Heart right ventricle (tissue), 16 donors: ENCODE data around the gene SYNE3. TPM values are rescaled to one million over a fixed set of nuclear protein-coding genes. Genes with fewer than 3 reads are reported as not detected.

Experiments
- ATAC-seq, 8 donors: fragments of 200-7000 bp; cut with Tn5 transposase; one replicate each; pipeline ENCODE4 v1.9.1; 2020; ENCODE audit warnings: mild to moderate bottlenecking in 8 of 8, moderate library complexity in 8 of 8, moderate number of reproducible peaks in 1 of 8
- DNase-seq, 2 donors: peaks; one replicate each; pipeline ENCODE4 v3.0.0-alpha.2; 2020
- H3K27ac ChIP-seq, 10 donors: fragments of 200-600 bp; sonication (generic) in 2 of 10; one replicate each; pipeline versions ENCODE4 v1.5.0 to v1.8.0; 2020 to 2022; ENCODE audit warnings: mild to moderate bottlenecking in 3 of 10
- H3K27me3 ChIP-seq, 7 donors: fragments of 200-600 bp; one replicate each; pipeline ENCODE4 v1.8.0; 2021 to 2022; ENCODE audit warnings: mild to moderate bottlenecking in 2 of 7
- H3K36me3 ChIP-seq, 9 donors: fragments of 200-600 bp; sonication (generic) in 1 of 9; one replicate each; pipeline versions ENCODE4 v1.5.0 to v1.8.0; 2020 to 2022; ENCODE audit warnings: mild to moderate bottlenecking in 2 of 9
- H3K4me1 ChIP-seq, 9 donors: fragments of 200-600 bp; sonication (generic) in 1 of 9; one replicate each; pipeline versions ENCODE4 v1.5.0 to v1.8.0; 2020 to 2022; ENCODE audit warnings: mild to moderate bottlenecking in 4 of 9
- H3K4me3 ChIP-seq, 10 donors: fragments of 200-600 bp; sonication (generic) in 2 of 10; one replicate each; pipeline versions ENCODE4 v1.5.0 to v1.8.0; 2020 to 2022; ENCODE audit warnings: mild to moderate bottlenecking in 7 of 10, moderate library complexity in 2 of 10
- H3K9me3 ChIP-seq, 11 donors: fragments of 200-600 bp in 10 of 11; sonication (generic) in 2 of 11; one replicate each; pipeline versions ENCODE4 v1.5.0 to v1.8.0; 2013 to 2022; ENCODE audit warnings: mild to moderate bottlenecking in 2 of 11, control low read depth in 1 of 11, moderate library complexity in 1 of 11
- WGBS, 2 donors: extraction: QIAGEN DNeasy Blood & Tissue Kit; methylation state at CpG; one replicate each; pipeline ENCODE4 v1.1.7; 2013; ENCODE audit warnings: inconsistent platforms in 1 of 2; 5-methylcytosine and 5-hydroxymethylcytosine counted together
- intact Hi-C, 10 donors: fragments of 100-400 bp; cut with DNase I; formaldehyde crosslinking; loops; one replicate each; pipeline versions ENCODE4 v1.11.1 to v1.14.2; 2022
- polyA plus RNA-seq, 2 donors: library from polyadenylated mRNA; stranded (reverse); fragments of 200-250 nt; gene quantifications; one replicate each; pipeline ENCODE4 v1.2.3, GENCODE V29; 2013
- total RNA-seq, 10 donors: library from RNA; stranded (reverse); fragmentation: NEBNext Ultra II Directional in 3 of 10; extraction: Animal tissue kit (Norgen Biotek cat#: 25700) in 3 of 10; gene quantifications; one replicate each; pipeline versions ENCODE4 v1.2.1 to v1.2.4, GENCODE V29; 2021 to 2023
- TF ChIP-seq, protein P1 (sequence below), 9 donors: fragments of 200-600 bp; sonication (generic) in 2 of 9; IDR thresholded peaks; one replicate each; pipeline versions ENCODE4 v1.5.0 to v1.8.0; 2021 to 2022; ENCODE audit warnings: antibody characterized with exemption in 9 of 9, mild to moderate bottlenecking in 5 of 9, moderate library complexity in 1 of 9
- donor health status: Arrhythmogenic right ventricular cardiomyopathy.
- donor health status: ischemic (EF 13 %, LVEDD 7.1; RV severe dilation, severe dysfunction).
- donor health status: healthy with polysubstance abuse.
- donor health status: DM: no; HTN: yes; CAD: no.
- donor health status: DM: no; HTN: no; CAD: no.
- donor health status: ischemic (EF 25% LVEDD 6.9; RV normal size, moderate dysfunction).
- donor health status: ischemic (EF 25% LVEDD 5.7; RV mildly dilated, moderate dysfunction).
- donor health status: healthy.
- donor health status: DM: yes; HTN: yes; CAD: no.
- donor health status: Ischemic cardiomyopathy.
- donor health status: ischemic (EF 35%, LVEDD 5.7; RV mildly dilated, moderate dysfunction).
- donor health status: nonischemic (EF 11% LVEDD 7.7; RV severe dilation, severe dysfunction).
- donor health status: DM: yes; HTN: yes; CAD: no.
- donor health status: PGD.
- donor health status: ischemic (EF 29% LVEDD 5.4; RV normal size, mild dysfunction).
- donor health status: nonischemic (EF 23%, LVEDD 6.1; RV moderate dilation, normal function).

Gene SYNE3
- total and polyA plus RNA-seq, 12 donors = 1.5 to 15.4 (median 8.8) TPM

DNA sequence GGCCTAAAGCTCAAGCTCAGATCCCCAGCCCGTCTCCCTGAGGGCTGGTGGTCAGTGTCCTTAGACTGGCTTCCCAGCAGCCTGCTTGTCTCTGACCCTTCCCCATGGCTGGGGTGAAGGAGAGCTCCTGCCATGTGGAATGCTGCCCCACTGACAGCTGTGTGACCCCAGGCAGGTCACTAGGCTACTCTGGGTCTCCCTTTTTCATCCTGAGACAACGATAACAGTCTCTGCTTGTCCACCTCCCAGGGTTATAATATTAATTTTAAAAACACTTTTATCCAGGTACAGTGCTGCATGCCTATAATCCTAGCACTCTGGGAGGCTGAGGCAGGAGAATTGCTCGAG is 47.3 kb downstream of the SYNE3 start:
- ATAC-seq (no peak), DNase-seq (no peak)
- no peaks in the 10 kb centered on the region for H3K9me3 ChIP-seq
- intact Hi-C loops = no loop called here
- H3K27me3 ChIP-seq = no peaks in the 10 kb centered on the region
- H3K36me3 ChIP-seq = peaks cover 0 to 87% (median under 1%) of the 10 kb centered on the region in 9 donors
- no peak overlapping the region for H3K4me3 ChIP-seq
- WGBS, 2 donors = 76 to 93% methylated on average over 3 of the region's 3 CpGs
- H3K4me1 ChIP-seq = peaks cover 9 to 68% (median 46%) of the 10 kb centered on the region in 9 donors
- TF ChIP-seq, protein P1, sequence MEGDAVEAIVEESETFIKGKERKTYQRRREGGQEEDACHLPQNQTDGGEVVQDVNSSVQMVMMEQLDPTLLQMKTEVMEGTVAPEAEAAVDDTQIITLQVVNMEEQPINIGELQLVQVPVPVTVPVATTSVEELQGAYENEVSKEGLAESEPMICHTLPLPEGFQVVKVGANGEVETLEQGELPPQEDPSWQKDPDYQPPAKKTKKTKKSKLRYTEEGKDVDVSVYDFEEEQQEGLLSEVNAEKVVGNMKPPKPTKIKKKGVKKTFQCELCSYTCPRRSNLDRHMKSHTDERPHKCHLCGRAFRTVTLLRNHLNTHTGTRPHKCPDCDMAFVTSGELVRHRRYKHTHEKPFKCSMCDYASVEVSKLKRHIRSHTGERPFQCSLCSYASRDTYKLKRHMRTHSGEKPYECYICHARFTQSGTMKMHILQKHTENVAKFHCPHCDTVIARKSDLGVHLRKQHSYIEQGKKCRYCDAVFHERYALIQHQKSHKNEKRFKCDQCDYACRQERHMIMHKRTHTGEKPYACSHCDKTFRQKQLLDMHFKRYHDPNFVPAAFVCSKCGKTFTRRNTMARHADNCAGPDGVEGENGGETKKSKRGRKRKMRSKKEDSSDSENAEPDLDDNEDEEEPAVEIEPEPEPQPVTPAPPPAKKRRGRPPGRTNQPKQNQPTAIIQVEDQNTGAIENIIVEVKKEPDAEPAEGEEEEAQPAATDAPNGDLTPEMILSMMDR (IDR thresholded peaks at IDR 0.05) = no peak
- H3K27ac ChIP-seq = peak overlapping the region in 2 of 10 donors; percentile 5 to 35

DNA sequence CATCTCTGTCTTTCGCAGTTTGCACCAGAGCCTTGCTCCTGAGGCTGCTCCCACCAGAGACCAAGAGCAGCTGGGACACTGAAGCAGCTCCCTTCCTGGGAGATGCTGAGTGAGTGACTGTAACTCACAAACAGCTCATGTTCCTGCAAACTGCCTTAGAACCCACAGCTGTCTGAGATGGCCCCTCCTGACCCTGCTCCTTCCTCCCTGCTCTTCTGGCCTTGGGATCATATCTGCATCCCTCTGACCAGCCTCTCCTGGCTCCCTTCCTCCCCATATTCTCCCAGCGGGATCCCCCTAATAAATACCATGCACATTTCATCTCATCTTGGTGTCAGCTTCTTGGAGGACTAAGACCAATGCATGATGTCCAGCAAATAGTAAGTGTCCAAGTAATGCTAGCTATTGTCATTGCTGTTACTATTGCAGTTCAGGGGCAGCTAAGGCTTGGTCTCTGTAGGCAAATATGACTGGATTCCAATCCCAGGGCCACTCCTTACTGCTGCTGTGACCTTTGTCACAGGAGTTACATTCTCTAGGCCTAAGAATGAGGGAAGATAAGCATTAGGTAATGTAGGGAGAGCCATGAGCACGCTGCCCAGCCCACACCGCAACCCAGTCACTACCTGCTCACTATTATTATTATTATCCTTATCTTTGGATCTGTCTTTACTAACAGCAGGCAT is 47.9 kb downstream of the SYNE3 start:
- no peak for DNase-seq
- H3K27me3 ChIP-seq = no peaks in the 10 kb centered on the region
- peaks cover 0 to 90% (median 0%) of the 10 kb centered on the region in 9 donors for H3K36me3 ChIP-seq
- 88 to 91% methylated on average over 4 of the region's 4 CpGs for WGBS, 2 donors
- H3K9me3 ChIP-seq = no peaks in the 10 kb centered on the region
- no peak overlapping the region for H3K4me3 ChIP-seq
- peaks cover 9 to 73% (median 49%) of the 10 kb centered on the region in 9 donors for H3K4me1 ChIP-seq
- H3K27ac ChIP-seq = peak overlapping the region in 4 of 10 donors; percentile 7 to 52 (median 34)
- TF ChIP-seq, protein P1 (IDR thresholded peaks at IDR 0.05) = no peak
- intact Hi-C loops = no loop called here
- ATAC-seq = peak in 1 of 8 donors; percentile 15

DNA sequence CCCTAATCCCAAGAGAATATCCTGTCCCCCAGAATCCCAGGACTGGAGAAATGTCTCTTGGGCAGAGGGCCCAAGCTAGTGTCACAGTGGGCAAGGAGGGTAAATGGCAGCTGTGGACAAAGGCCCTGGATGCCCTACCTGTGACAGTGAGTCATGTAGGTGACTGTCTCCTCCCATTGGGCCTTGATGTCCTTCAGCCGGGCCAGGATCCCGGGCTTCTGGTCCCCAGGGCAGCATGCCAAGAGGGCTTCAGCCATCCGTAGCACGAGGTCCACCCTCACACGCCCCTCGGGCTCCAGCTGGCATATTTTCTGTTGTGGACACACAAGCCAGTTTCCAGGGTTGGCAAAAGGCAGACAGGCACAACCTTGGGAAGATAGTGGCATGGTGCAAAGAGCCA is 48.8 kb downstream of the SYNE3 start:
- TF ChIP-seq, protein P1 (IDR thresholded peaks at IDR 0.05) = no peak
- WGBS, 2 donors = 55 to 62% methylated on average over 6 of the region's 6 CpGs
- peak in 6 of 8 donors; percentile 7 to 49 (median 32) for ATAC-seq

DNA sequence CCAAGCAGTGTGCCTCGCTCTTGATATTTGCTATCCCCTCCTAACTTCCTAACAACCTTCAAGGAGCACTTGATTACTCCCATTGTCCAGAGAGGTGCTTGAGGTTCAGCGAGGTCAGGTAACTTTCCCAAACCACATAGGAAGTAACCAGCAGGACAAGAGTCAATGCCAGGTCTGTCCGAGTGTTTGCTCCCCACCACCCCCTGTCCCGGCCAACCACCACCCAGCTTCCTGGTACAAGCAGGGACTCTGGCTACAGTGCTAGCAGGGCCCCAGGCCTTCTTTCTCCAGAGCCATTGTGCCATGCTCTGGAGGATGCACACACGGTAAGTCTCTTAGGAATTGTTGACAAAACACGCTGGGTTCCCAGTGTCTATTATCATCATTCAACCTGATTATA is 49.2 kb downstream of the SYNE3 start:
- ATAC-seq (peak in 3 of 8 donors; percentile 4 to 64 (median 12)), DNase-seq (no peak)
- Histone ChIP-seq H3K36me3 (peaks cover 0 to 90% (median 0%) of the 10 kb centered on the region in 9 donors), H3K27ac (peak overlapping the region in 6 of 10 donors; percentile 2 to 52 (median 34)), H3K4me3 (no peak overlapping the region), H3K27me3 (no peaks in the 10 kb centered on the region), H3K4me1 (peaks cover 13 to 69% (median 51%) of the 10 kb centered on the region in 9 donors), H3K9me3 (no peaks in the 10 kb centered on the region)
- TF ChIP-seq, protein P1 (IDR thresholded peaks at IDR 0.05) = no peak
- intact Hi-C loops = loop anchor here in 1 of 10 donors (2.0 kb wide), 1 partner anchor 20 kb away; no protein-coding TSS in a partner anchor
- WGBS, 2 donors = 80 to 85% methylated on average over 6 of the region's 6 CpGs

More for the DNA sequence above, 48.8 kb downstream of the SYNE3 start:
- Histone ChIP-seq H3K4me1 (peaks cover 13 to 73% (median 52%) of the 10 kb centered on the region in 9 donors), H3K36me3 (peaks cover 0 to 91% (median 0%) of the 10 kb centered on the region in 9 donors), H3K27me3 (no peaks in the 10 kb centered on the region), H3K27ac (peak overlapping the region in 6 of 10 donors; percentile 2 to 52 (median 34)), H3K4me3 (no peak overlapping the region), H3K9me3 (no peaks in the 10 kb centered on the region)
- DNase-seq = no peak
- intact Hi-C loops = loop anchor here in 1 of 10 donors (2.0 kb wide), 1 partner anchor 21 kb away; no protein-coding TSS in a partner anchor

Other genes with a start within 250 kb of the SYNE3 start
- gene CLMN, start 196.7 kb downstream of the SYNE3 start, total RNA-seq = 10 to 100 TPM in 2 of 10 donors, 1 to 10 TPM in 8; 3.7 to 14.5 (median 5.9) TPM
- gene CLMN, start 196.7 kb downstream of the SYNE3 start, polyA plus RNA-seq = 1 to 10 TPM; 2.6 to 6.1 TPM
- 100 to 1,000 TPM in 2 of 10 donors, 10 to 100 TPM in 8; 69.9 to 121 (median 91.8) TPM for gene GLRX5, start 18.4 kb upstream of the SYNE3 start, total RNA-seq
- gene GLRX5, start 18.4 kb upstream of the SYNE3 start, polyA plus RNA-seq = 10 to 100 TPM; 49.8 to 66.6 TPM
- gene TCL1B, start 169.8 kb upstream of the SYNE3 start, total RNA-seq = not detected
- not detected for gene TCL1B, start 169.8 kb upstream of the SYNE3 start, polyA plus RNA-seq
- under 1 TPM in 1 of 10 donors, not detected in 9; 0.58 TPM for gene TCL1A, start 197.5 kb upstream of the SYNE3 start, total RNA-seq
- gene TCL1A, start 197.5 kb upstream of the SYNE3 start, polyA plus RNA-seq = under 1 TPM in 1 of 2 donors, not detected in 1; 0.33 TPM